SH-SY5Y (cell line): ENCODE measurements around the gene PIP5KL1.

ENCODE experiments used
- GATA2 ChIP-seq: IDR thresholded peaks from 2 replicates; pipeline ENCODE4 v1.6.1; 2011; ENCODE audit warnings: mild to moderate bottlenecking, low read depth, low read length
- GATA3 ChIP-seq: IDR thresholded peaks from 2 replicates; pipeline ENCODE4 v1.6.1; 2011; ENCODE audit warnings: low read depth, mild to moderate bottlenecking, low read length, moderate library complexity

DNA sequence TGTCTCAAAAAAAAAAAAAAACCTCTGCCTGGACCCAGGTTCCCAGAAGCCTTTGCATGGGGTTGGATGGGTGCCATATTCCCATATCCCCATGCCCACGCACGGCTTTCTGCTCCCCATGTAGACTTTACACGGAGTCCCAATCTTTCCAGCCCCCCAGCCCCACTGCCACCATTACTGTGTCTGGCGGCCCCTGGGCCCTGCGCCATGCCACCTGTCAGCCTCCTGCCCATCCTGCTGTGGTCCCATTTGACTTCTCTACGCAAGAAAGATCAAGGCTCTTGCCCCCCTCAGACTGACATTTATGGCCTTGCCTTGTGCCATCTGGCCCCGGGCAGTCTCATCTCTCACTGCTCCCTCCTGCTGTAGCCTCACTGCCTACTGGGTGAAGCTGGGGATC is 46.6 kb downstream of the PIP5KL1 start:
- TF ChIP-seq GATA2 (no peak), GATA3 (no peak)
